IMR-90 (cell line): Measurements from ENCODE around the gene AMIGO3. TPM values are rescaled to one million over a fixed set of nuclear protein-coding genes. Genes with fewer than 3 reads are reported as not detected.

Source experiments
- ATAC-seq: fragments of 200-7000 bp; cut with Tn5 transposase; 2 replicates; pipeline ENCODE4 v1.9.1; 2020; ENCODE audit warnings: low read depth, mild to moderate bottlenecking, moderate library complexity
- BruUV-seq: library from RNA; stranded (reverse); fragments of 400-500 nt; replicated peaks from 2 replicates; lab custom pipeline; 2021; lab: Mats Ljungman, UMichigan
- CTCF ChIA-PET: fragments of 300-600 bp; formaldehyde crosslinking; extraction: SDS; loops from one replicate; lab custom pipeline; 2021; ENCODE audit warnings: antibody characterized with exemption; lab: Yijun Ruan, JAX
- POLR2A ChIA-PET: fragments of 300-600 bp; sonication (Branson Sonifier 250); formaldehyde crosslinking; loops from one replicate; lab custom pipeline; 2022; ENCODE audit warnings: antibody characterized with exemption; ENCODE audit not compliant: unreplicated experiment; lab: Charles Lee
- DNase-seq: peaks from one replicate; pipeline ENCODE4 v3.0.0; 2013
- H2AFZ ChIP-seq: replicated peaks from 2 replicates; pipeline ENCODE3; 2013; ENCODE audit warnings: low read length, mild to moderate bottlenecking; ENCODE audit not compliant: poor library complexity
- H2AK5ac ChIP-seq: 2 replicates; pipeline ENCODE4 v1.6.1; 2013; ENCODE audit warnings: low read depth, low read length, inconsistent platforms
- H2AK9ac ChIP-seq: replicated peaks from 2 replicates; pipeline ENCODE3; 2013; ENCODE audit warnings: mild to moderate bottlenecking, low read depth, low read length, moderate library complexity; ENCODE audit not compliant: poor library complexity
- H2BK120ac ChIP-seq: 2 replicates; pipeline ENCODE4 v1.6.1; 2013; ENCODE audit warnings: low read depth, low read length, inconsistent platforms
- H2BK15ac ChIP-seq: 3 replicates; pipeline ENCODE4 v1.6.1; 2013; ENCODE audit warnings: low read depth, low read length, inconsistent platforms
- H2BK20ac ChIP-seq: 2 replicates; pipeline ENCODE4 v1.6.1; 2013; ENCODE audit warnings: low read depth, mild to moderate bottlenecking, inconsistent platforms, low read length, moderate library complexity
- H2BK5ac ChIP-seq: 2 replicates; pipeline ENCODE4 v1.6.1; 2013; ENCODE audit warnings: mild to moderate bottlenecking, low read depth, low read length, inconsistent platforms; ENCODE audit not compliant: poor library complexity, severe bottlenecking
- H3K14ac ChIP-seq: replicated peaks from 2 replicates; pipeline ENCODE4 v1.6.1; 2013; ENCODE audit warnings: low read depth, low read length, inconsistent platforms
- H3K18ac ChIP-seq: 2 replicates; pipeline ENCODE4 v1.6.1; 2013; ENCODE audit warnings: low read depth, low read length, control low read depth
- H3K23ac ChIP-seq: 2 replicates; pipeline ENCODE4 v1.6.1; 2013; ENCODE audit warnings: low read depth, low read length, inconsistent platforms
- H3K27ac ChIP-seq: 2 replicates; pipeline ENCODE4 v1.5.1; 2013; ENCODE audit warnings: mild to moderate bottlenecking, control low read depth, low read length; ENCODE audit not compliant: insufficient read depth
- H3K27me3 ChIP-seq: 2 replicates; pipeline ENCODE4 v1.6.1; 2013; ENCODE audit warnings: low read length; ENCODE audit not compliant: control insufficient read depth, insufficient read depth
- H3K36me3 ChIP-seq: 2 replicates; pipeline ENCODE4 v1.6.1; 2013; ENCODE audit warnings: low read length, mixed read lengths; ENCODE audit not compliant: control insufficient read depth, insufficient read depth
- H3K4ac ChIP-seq: 2 replicates; pipeline ENCODE4 v1.6.1; 2013; ENCODE audit warnings: low read depth, low read length, inconsistent platforms
- H3K4me1 ChIP-seq: 2 replicates; pipeline ENCODE4 v1.6.1; 2013; ENCODE audit warnings: low read length, mixed read lengths; ENCODE audit not compliant: control insufficient read depth, insufficient read depth
- H3K4me2 ChIP-seq: 2 replicates; pipeline ENCODE4 v1.6.1; 2013; ENCODE audit warnings: low read depth, mild to moderate bottlenecking, control low read depth, low read length, moderate library complexity
- H3K4me3 ChIP-seq: 2 replicates; pipeline ENCODE4 v1.5.1; 2013; ENCODE audit warnings: low read depth, mild to moderate bottlenecking, control low read depth, low read length, moderate library complexity; ENCODE audit not compliant: insufficient read depth
- H3K56ac ChIP-seq: 2 replicates; pipeline ENCODE4 v1.6.1; 2013; ENCODE audit warnings: low read length, inconsistent platforms; ENCODE audit not compliant: insufficient read depth; ENCODE audit errors: extremely low read depth
- H3K79me1 ChIP-seq, 2 experiments: 2 replicates each; pipeline ENCODE4 v1.6.1; 2013; ENCODE audit warnings: low read length in 2 of 2, inconsistent platforms in 1 of 2, low read depth in 1 of 2
- H3K9ac ChIP-seq: 2 replicates; pipeline ENCODE4 v1.6.1; 2013; ENCODE audit warnings: low read depth, low read length, control low read depth
- H3K9me1 ChIP-seq: 2 replicates; pipeline ENCODE4 v1.6.1; 2013; ENCODE audit warnings: low read length, inconsistent platforms; ENCODE audit not compliant: insufficient read depth
- H3K9me3 ChIP-seq: 2 replicates; pipeline ENCODE4 v1.6.1; 2013; ENCODE audit warnings: low read length; ENCODE audit not compliant: control insufficient read depth, insufficient read depth
- H4K20me1 ChIP-seq: 2 replicates; pipeline ENCODE4 v1.6.1; 2013; ENCODE audit warnings: low read length, inconsistent platforms; ENCODE audit not compliant: insufficient read depth
- H4K5ac ChIP-seq: 2 replicates; pipeline ENCODE4 v1.6.1; 2013; ENCODE audit warnings: mild to moderate bottlenecking, low read depth, low read length, control low read depth
- H4K8ac ChIP-seq, 2 experiments: 2 replicates each; pipeline ENCODE4 v1.6.1; 2013; ENCODE audit warnings: low read depth in 2 of 2, low read length in 2 of 2, control low read depth in 1 of 2, inconsistent platforms in 1 of 2
- H4K91ac ChIP-seq: 2 replicates; pipeline ENCODE4 v1.6.1; 2013; ENCODE audit warnings: low read depth, low read length, inconsistent platforms; ENCODE audit not compliant: insufficient read depth
- CEBPB ChIP-seq: IDR thresholded peaks from 2 replicates; pipeline ENCODE4 v1.6.1; 2012; ENCODE audit warnings: low read depth, low read length, improper control_type of control experiment
- CHD1 ChIP-seq: IDR thresholded peaks from 2 replicates; pipeline ENCODE4 v1.6.1; 2012; ENCODE audit warnings: low read depth, low read length, improper control_type of control experiment
- FOS ChIP-seq: fragments of 150-350 bp; IDR thresholded peaks from 2 replicates; pipeline ENCODE4 v1.6.1; 2016; ENCODE audit warnings: low read depth, low read length
- MXI1 ChIP-seq: IDR thresholded peaks from 2 replicates; pipeline ENCODE4 v1.6.1; 2012; ENCODE audit warnings: low read depth, mild to moderate bottlenecking, low read length, moderate library complexity, borderline replicate concordance
- POLR2A ChIP-seq: IDR thresholded peaks from 2 replicates; pipeline ENCODE4 v1.6.1; 2012; ENCODE audit warnings: mild to moderate bottlenecking, low read depth, low read length
- RCOR1 ChIP-seq: IDR thresholded peaks from 2 replicates; pipeline ENCODE4 v1.6.1; 2012; ENCODE audit warnings: mild to moderate bottlenecking, low read length, improper control_type of control experiment; ENCODE audit not compliant: insufficient replicate concordance
- WGBS, 2 experiments: methylation state at CpG; one replicate each; pipeline versions ENCODE4 v1.1.5 to v1.1.7; 2013; ENCODE audit warnings: missing lambda C conversion rate in 2 of 2; ENCODE audit not compliant: insufficient read length in 1 of 2; ENCODE audit errors: extremely low coverage in 2 of 2; 5-methylcytosine and 5-hydroxymethylcytosine counted together
- dilution Hi-C: fragments of 300-500 bp; cut with HindIII; formaldehyde crosslinking; loops from one replicate; pipeline ENCODE4 v1.14.3; 2018; ENCODE audit warnings: low sequenced_read_pairs; ENCODE audit not compliant: unreplicated experiment
- in situ Hi-C: fragments of 300-500 bp; cut with MboI; formaldehyde crosslinking; loops from 3 replicates; pipeline ENCODE4 v1.14.3; 2019; ENCODE audit warnings: low sequenced_read_pairs, inconsistent platforms, mixed read lengths
- intact Hi-C: fragments of 100-400 bp; cut with micrococcal nuclease; formaldehyde crosslinking; loops from 2 replicates; pipeline ENCODE4 v1.10.0; 2022
- polyA plus RNA-seq, 3 experiments: library from polyadenylated mRNA; depleted of rRNA; stranded (reverse); fragments of >200 nt; gene quantifications; 2 replicates each; pipeline ENCODE4 v1.2.3, GENCODE V29; 2012; ENCODE audit warnings: low replicate concordance in 1 of 3
- total RNA-seq: library from RNA; depleted of rRNA; stranded (reverse); fragments of >200 nt; gene quantifications from 2 replicates; pipeline ENCODE4 v1.2.3, GENCODE V29; 2012
- TF ChIP-seq, protein P1 (sequence below): conservative IDR thresholded peaks from 2 replicates; pipeline ENCODE4 v1.5.1; 2012; ENCODE audit warnings: mild to moderate bottlenecking, low read depth, low read length, improper control_type of control experiment
- TF ChIP-seq, protein P2 (sequence below): fragments of 150-350 bp; IDR thresholded peaks from 2 replicates; pipeline ENCODE4 v1.6.1; 2017; ENCODE audit warnings: mild to moderate bottlenecking, antibody characterized with exemption, low read length, low read depth

Gene AMIGO3
- total and polyA plus RNA-seq, 2 of the 4 experiments (the other 2 are of a cell fraction) = 1.5 TPM; not detected in 1

DNA sequence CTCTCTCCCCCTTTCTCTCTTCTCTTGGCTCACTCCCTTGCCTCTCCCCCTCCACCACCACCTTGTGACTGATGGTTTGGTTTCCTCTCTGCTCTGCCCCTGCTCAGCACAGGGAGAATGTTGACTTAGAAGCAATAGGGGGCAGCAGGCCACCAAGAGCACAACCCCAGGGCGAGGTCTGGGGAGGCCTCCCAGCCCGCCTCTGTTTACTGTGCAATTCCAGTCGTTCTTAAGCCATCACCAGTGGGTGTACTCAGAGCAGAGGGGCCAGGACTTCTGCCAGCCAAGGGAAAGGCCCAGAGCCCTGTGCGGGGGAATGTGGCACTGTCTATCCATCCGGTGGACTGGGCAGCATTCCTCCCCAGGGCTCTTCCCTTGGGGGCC is 51.1 kb downstream of the AMIGO3 start:
- BruUV-seq = no TSS peak
- H4K20me1 ChIP-seq = peaks cover 3% of the 10 kb centered on the region; the same call in 1 of the 2 replicates
- H3K18ac ChIP-seq = no peak overlapping the region
- no peak overlapping the region for H3K27ac ChIP-seq
- no peak overlapping the region for H2BK120ac ChIP-seq
- peaks cover 9% of the 10 kb centered on the region; the same call in 1 of the 2 replicates for H3K27me3 ChIP-seq
- H2BK20ac ChIP-seq = no peak overlapping the region
- no peak overlapping the region for H4K91ac ChIP-seq
- peaks cover 6% of the 10 kb centered on the region for H3K4me1 ChIP-seq
- H3K4ac ChIP-seq = no peak overlapping the region
- POLR2A ChIA-PET = no interaction called here
- no peak overlapping the region for H2AK9ac ChIP-seq
- no peak overlapping the region for H4K5ac ChIP-seq
- TF ChIP-seq, protein P1, sequence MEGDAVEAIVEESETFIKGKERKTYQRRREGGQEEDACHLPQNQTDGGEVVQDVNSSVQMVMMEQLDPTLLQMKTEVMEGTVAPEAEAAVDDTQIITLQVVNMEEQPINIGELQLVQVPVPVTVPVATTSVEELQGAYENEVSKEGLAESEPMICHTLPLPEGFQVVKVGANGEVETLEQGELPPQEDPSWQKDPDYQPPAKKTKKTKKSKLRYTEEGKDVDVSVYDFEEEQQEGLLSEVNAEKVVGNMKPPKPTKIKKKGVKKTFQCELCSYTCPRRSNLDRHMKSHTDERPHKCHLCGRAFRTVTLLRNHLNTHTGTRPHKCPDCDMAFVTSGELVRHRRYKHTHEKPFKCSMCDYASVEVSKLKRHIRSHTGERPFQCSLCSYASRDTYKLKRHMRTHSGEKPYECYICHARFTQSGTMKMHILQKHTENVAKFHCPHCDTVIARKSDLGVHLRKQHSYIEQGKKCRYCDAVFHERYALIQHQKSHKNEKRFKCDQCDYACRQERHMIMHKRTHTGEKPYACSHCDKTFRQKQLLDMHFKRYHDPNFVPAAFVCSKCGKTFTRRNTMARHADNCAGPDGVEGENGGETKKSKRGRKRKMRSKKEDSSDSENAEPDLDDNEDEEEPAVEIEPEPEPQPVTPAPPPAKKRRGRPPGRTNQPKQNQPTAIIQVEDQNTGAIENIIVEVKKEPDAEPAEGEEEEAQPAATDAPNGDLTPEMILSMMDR = no peak
- no peak for TF ChIP-seq FOS
- TF ChIP-seq POLR2A = no peak
- no peak for TF ChIP-seq CEBPB
- TF ChIP-seq, protein P2, sequence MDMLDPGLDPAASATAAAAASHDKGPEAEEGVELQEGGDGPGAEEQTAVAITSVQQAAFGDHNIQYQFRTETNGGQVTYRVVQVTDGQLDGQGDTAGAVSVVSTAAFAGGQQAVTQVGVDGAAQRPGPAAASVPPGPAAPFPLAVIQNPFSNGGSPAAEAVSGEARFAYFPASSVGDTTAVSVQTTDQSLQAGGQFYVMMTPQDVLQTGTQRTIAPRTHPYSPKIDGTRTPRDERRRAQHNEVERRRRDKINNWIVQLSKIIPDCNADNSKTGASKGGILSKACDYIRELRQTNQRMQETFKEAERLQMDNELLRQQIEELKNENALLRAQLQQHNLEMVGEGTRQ = no peak
- no peak for TF ChIP-seq MXI1
- TF ChIP-seq RCOR1 = no peak
- no peak for TF ChIP-seq CHD1
- dilution Hi-C loops (no loop called here), in situ Hi-C loops (no loop called here), intact Hi-C loops (no loop called here)
- H3K23ac ChIP-seq = no peak overlapping the region
- H3K14ac ChIP-seq = no peak overlapping the region
- peak overlapping the region; percentile 13 for H2AFZ ChIP-seq
- H3K56ac ChIP-seq = no peak overlapping the region
- no peak overlapping the region for H2BK15ac ChIP-seq
- no peak overlapping the region for H3K4me3 ChIP-seq
- CTCF ChIA-PET = no interaction called here
- H3K36me3 ChIP-seq = no peaks in the 10 kb centered on the region
- H3K4me2 ChIP-seq = no peak overlapping the region; the same call in 1 of the 2 replicates
- no peaks in the 10 kb centered on the region for H3K9me3 ChIP-seq
- H4K8ac ChIP-seq = no peak overlapping the region
- no peak overlapping the region for H2BK5ac ChIP-seq
- H3K9ac ChIP-seq = no peak overlapping the region
- peaks cover 5% of the 10 kb centered on the region; the same call in 1 of the 2 replicates for H3K9me1 ChIP-seq
- no peak overlapping the region for H2AK5ac ChIP-seq
- 4% methylated on average over 3 of the region's 5 CpGs; no CpG with 5 or more reads in 1 of the 2 experiments for WGBS, 2 experiments
- H3K79me1 ChIP-seq = peaks cover 5% of the 10 kb centered on the region in 2 experiments; a peak in 3 of 4 replicates
- DNase-seq = no peak
- ATAC-seq = peak; percentile 16; the same call in 1 of the 2 replicates
